GM23248 (cell line): ENCODE measurements around the gene LIN7A. TPM values are rescaled to one million over a fixed set of nuclear protein-coding genes. Genes with fewer than 3 reads are reported as not detected.

ENCODE experiments used
- DNase-seq: peaks from one replicate; pipeline ENCODE4 v3.0.0-alpha.2; 2015
- H2AFZ ChIP-seq: fragments of 200-600 bp; sonication (generic); 2 replicates; pipeline ENCODE4 v1.6.1; 2016; ENCODE audit warnings: antibody characterized with exemption
- H3F3A ChIP-seq: fragments of 200-600 bp; sonication (generic); 2 replicates; pipeline ENCODE4 v1.6.1; 2016; ENCODE audit warnings: mild to moderate bottlenecking, antibody characterized with exemption, mixed run types; ENCODE audit not compliant: insufficient read depth
- H3K27ac ChIP-seq: fragments of 200-600 bp; sonication (generic); 2 replicates; pipeline ENCODE4 v1.5.1; 2016; ENCODE audit warnings: mild to moderate bottlenecking
- H3K27me3 ChIP-seq: fragments of 200-600 bp; sonication (generic); replicated peaks from 2 replicates; pipeline ENCODE4 v1.6.1; 2016; ENCODE audit warnings: mild to moderate bottlenecking; ENCODE audit not compliant: insufficient read depth
- H3K36me3 ChIP-seq: fragments of 200-600 bp; sonication (generic); 2 replicates; pipeline ENCODE4 v1.6.1; 2016; ENCODE audit warnings: low read depth, mild to moderate bottlenecking
- H3K4me1 ChIP-seq: fragments of 200-600 bp; sonication (generic); 2 replicates; pipeline ENCODE4 v1.6.1; 2016; ENCODE audit warnings: mild to moderate bottlenecking; ENCODE audit not compliant: insufficient read depth
- H3K4me2 ChIP-seq: fragments of 200-600 bp; sonication (generic); one replicate; pipeline ENCODE4 v1.6.1; 2016; ENCODE audit warnings: mild to moderate bottlenecking; ENCODE audit not compliant: unreplicated experiment
- H3K4me3 ChIP-seq: fragments of 200-600 bp; sonication (generic); 2 replicates; pipeline ENCODE4 v1.5.1; 2016; ENCODE audit warnings: mild to moderate bottlenecking
- H3K79me2 ChIP-seq: fragments of 200-600 bp; sonication (generic); 2 replicates; pipeline ENCODE4 v1.6.1; 2016; ENCODE audit warnings: mild to moderate bottlenecking; ENCODE audit not compliant: insufficient read depth
- H3K9ac ChIP-seq: fragments of 200-600 bp; sonication (generic); 2 replicates; pipeline ENCODE4 v1.6.1; 2016; ENCODE audit warnings: mild to moderate bottlenecking
- H3K9me2 ChIP-seq: fragments of 200-600 bp; sonication (generic); 2 replicates; pipeline ENCODE4 v1.6.1; 2016; ENCODE audit warnings: mixed run types, mild to moderate bottlenecking, moderate library complexity; ENCODE audit not compliant: insufficient read depth
- H3K9me3 ChIP-seq: fragments of 200-600 bp; sonication (generic); one replicate; pipeline ENCODE4 v1.6.1; 2017; ENCODE audit warnings: low read depth
- H4K20me1 ChIP-seq: fragments of 200-600 bp; sonication (generic); 2 replicates; pipeline ENCODE4 v1.6.0; 2016; ENCODE audit not compliant: insufficient read depth
- EZH2 ChIP-seq: fragments of 200-600 bp; sonication (generic); IDR thresholded peaks from 2 replicates; pipeline ENCODE4 v1.6.1; 2018; ENCODE audit warnings: antibody characterized with exemption, mild to moderate bottlenecking; ENCODE audit not compliant: insufficient read depth, poor library complexity, severe bottlenecking
- EZH2phosphoT487 ChIP-seq: fragments of 200-600 bp; sonication (generic); IDR thresholded peaks from 2 replicates; pipeline ENCODE4 v1.6.1; 2018; ENCODE audit warnings: antibody characterized with exemption, moderate library complexity, mild to moderate bottlenecking, low read depth; ENCODE audit not compliant: insufficient read depth
- WGBS, 2 experiments: methylation state at CpG; one replicate each; pipeline ENCODE4 v1.1.6; 2015 to 2017; ENCODE audit warnings: low lambda C conversion rate in 2 of 2, low coverage in 1 of 2; ENCODE audit errors: missing lambda C conversion rate in 2 of 2; 5-methylcytosine and 5-hydroxymethylcytosine counted together
- in situ Hi-C: fragments of 300-500 bp; cut with MboI; formaldehyde crosslinking; loops from 2 replicates; pipeline ENCODE4 v1.15.0; 2020
- polyA plus RNA-seq: library from polyadenylated mRNA; unstranded; fragments of >200 nt; fragmentation: Nextera tagmentation; extraction: Ambion mirVana; gene quantifications from 2 replicates; pipeline ENCODE4 v1.2.1, GENCODE V29; 2016
- total RNA-seq: library from RNA; depleted of rRNA; stranded (reverse); fragments of >200 nt; shearing (Covaris generic); gene quantifications from 2 replicates; pipeline ENCODE4 v1.2.3, GENCODE V29; 2014

Gene LIN7A
- total and polyA plus RNA-seq, 2 experiments from 2014 or later = 1.5 to 1.6 TPM

GRCh38 chr12:80941916-80942315, 4.2 kb upstream of the LIN7A start:
- Histone ChIP-seq H3K4me1 (0 out of 2 replicates have a peak, but pooled peaks cover 4% of the 10 kb centered on the region), H3K4me2 (no peak overlapping the region), H3K79me2 (no peaks in the 10 kb centered on the region), H3K27ac (no peak overlapping the region), H3K9me2 (no peaks in the 10 kb centered on the region), H3K9me3 (no peaks in the 10 kb centered on the region), H3F3A (no peaks in the 10 kb centered on the region), H3K4me3 (no peak overlapping the region), H3K9ac (no peak overlapping the region), H4K20me1 (no peaks in the 10 kb centered on the region), H2AFZ (no peak overlapping the region), H3K27me3 (no peaks in the 10 kb centered on the region), H3K36me3 (no peaks in the 10 kb centered on the region)
- TF ChIP-seq EZH2phosphoT487 = no peak
- no peak for TF ChIP-seq EZH2
- WGBS, 2 experiments = 82 to 93% methylated on average over 1 of the region's 1 CpG
- in situ Hi-C loops = loop anchor here (25.0 kb wide), 1 partner anchor 530 kb away; no protein-coding TSS in a partner anchor
- DNase-seq = peak; percentile 27

GRCh38 chr12:80939231-80939950, 1.7 kb upstream of the LIN7A start:
- H3K36me3 ChIP-seq = no peaks in the 10 kb centered on the region
- no peak for DNase-seq
- H3K27me3 ChIP-seq = no peaks in the 10 kb centered on the region
- no peak overlapping the region for H3K27ac ChIP-seq
- no peak for TF ChIP-seq EZH2phosphoT487
- TF ChIP-seq EZH2 = no peak
- 0 out of 2 replicates have a peak, but pooled peaks cover 4% of the 10 kb centered on the region for H3K4me1 ChIP-seq
- no peaks in the 10 kb centered on the region for H4K20me1 ChIP-seq
- no peak overlapping the region for H3K9ac ChIP-seq
- no peak overlapping the region for H3K4me2 ChIP-seq
- H3K79me2 ChIP-seq = no peaks in the 10 kb centered on the region
- H3K4me3 ChIP-seq = no peak overlapping the region
- WGBS, 2 experiments = 85 to 87% methylated on average over 7 of the region's 7 CpGs
- no peak overlapping the region for H2AFZ ChIP-seq
- no peaks in the 10 kb centered on the region for H3F3A ChIP-seq
- in situ Hi-C loops = loop anchor here (25.0 kb wide), 1 partner anchor 527 kb away; no protein-coding TSS in a partner anchor
- H3K9me3 ChIP-seq = no peaks in the 10 kb centered on the region
- no peaks in the 10 kb centered on the region for H3K9me2 ChIP-seq

- no peaks in the 10 kb centered on the region for H4K20me1 ChIP-seq
- no peak overlapping the region for H2AFZ ChIP-seq
- H3K4me1 ChIP-seq = 0 out of 2 replicates have a peak, but pooled peaks cover 4% of the 10 kb centered on the region
- H3K36me3 ChIP-seq = no peaks in the 10 kb centered on the region
- H3K4me3 ChIP-seq = no peak overlapping the region
- no peak overlapping the region for H3K4me2 ChIP-seq
- no peaks in the 10 kb centered on the region for H3K9me2 ChIP-seq
- no peaks in the 10 kb centered on the region for H3K9me3 ChIP-seq
- TF ChIP-seq EZH2 (no peak), EZH2phosphoT487 (no peak)
- 95 to 97% methylated on average over 7 of the region's 7 CpGs for WGBS, 2 experiments
- H3K27ac ChIP-seq = no peak overlapping the region
- no peak for DNase-seq
- H3K27me3 ChIP-seq = no peaks in the 10 kb centered on the region
- in situ Hi-C loops = loop anchor here (25.0 kb wide), 1 partner anchor 526 kb away; no protein-coding TSS in a partner anchor
- no peaks in the 10 kb centered on the region for H3F3A ChIP-seq
- no peak overlapping the region for H3K9ac ChIP-seq
- no peaks in the 10 kb centered on the region for H3K79me2 ChIP-seq
Measured at GRCh38 chr12:80938397-80938796, 663 bp upstream of the LIN7A start.

- H3K4me3 ChIP-seq = peak overlapping the region; percentile 83
- DNase-seq = peak; percentile 68
Measured at GRCh38 chr12:80936642-80937390, 918 bp downstream of the LIN7A start.

More at GRCh38 chr12:80936642-80937390, 918 bp downstream of the LIN7A start:
- H3K27me3 ChIP-seq = no peaks in the 10 kb centered on the region
- no peaks in the 10 kb centered on the region for H3K9me3 ChIP-seq
- in situ Hi-C loops = loop anchor here (25.0 kb wide), 1 partner anchor 525 kb away; no protein-coding TSS in a partner anchor
- no peaks in the 10 kb centered on the region for H3K79me2 ChIP-seq
- peak overlapping the region; percentile 90 for H2AFZ ChIP-seq
- no peaks in the 10 kb centered on the region for H3K9me2 ChIP-seq
- H3K27ac ChIP-seq = no peak overlapping the region
- 0 out of 2 replicates have a peak, but pooled peaks cover under 1% of the 10 kb centered on the region for H3K4me1 ChIP-seq
- no peaks in the 10 kb centered on the region for H4K20me1 ChIP-seq
- peak overlapping the region; percentile 54 for H3K9ac ChIP-seq
- no peak for TF ChIP-seq EZH2
- no peak for TF ChIP-seq EZH2phosphoT487
- WGBS, 2 experiments = 1 to 2% methylated on average over 47 to 63 of the region's 67 CpGs
- H3K36me3 ChIP-seq = no peaks in the 10 kb centered on the region
- peak overlapping the region; percentile 93 for H3K4me2 ChIP-seq
- H3F3A ChIP-seq = no peaks in the 10 kb centered on the region
